GM21576 (cell line): Measurements from ENCODE around the gene GOLGB1.
"Not testable (repeated sequence)": the region's sequence is repeated elsewhere in the genome, so short reads cannot be mapped to it uniquely, and the experiment has no call there.

Experiments used
- ATAC-seq: cut with Tn5 transposase; IDR thresholded peaks from one replicate; pipeline ENCODE4 v1.9.1; 2021; ENCODE audit warnings: mild to moderate bottlenecking, moderate library complexity; ENCODE audit not compliant: unreplicated experiment

Gene GOLGB1

DNA sequence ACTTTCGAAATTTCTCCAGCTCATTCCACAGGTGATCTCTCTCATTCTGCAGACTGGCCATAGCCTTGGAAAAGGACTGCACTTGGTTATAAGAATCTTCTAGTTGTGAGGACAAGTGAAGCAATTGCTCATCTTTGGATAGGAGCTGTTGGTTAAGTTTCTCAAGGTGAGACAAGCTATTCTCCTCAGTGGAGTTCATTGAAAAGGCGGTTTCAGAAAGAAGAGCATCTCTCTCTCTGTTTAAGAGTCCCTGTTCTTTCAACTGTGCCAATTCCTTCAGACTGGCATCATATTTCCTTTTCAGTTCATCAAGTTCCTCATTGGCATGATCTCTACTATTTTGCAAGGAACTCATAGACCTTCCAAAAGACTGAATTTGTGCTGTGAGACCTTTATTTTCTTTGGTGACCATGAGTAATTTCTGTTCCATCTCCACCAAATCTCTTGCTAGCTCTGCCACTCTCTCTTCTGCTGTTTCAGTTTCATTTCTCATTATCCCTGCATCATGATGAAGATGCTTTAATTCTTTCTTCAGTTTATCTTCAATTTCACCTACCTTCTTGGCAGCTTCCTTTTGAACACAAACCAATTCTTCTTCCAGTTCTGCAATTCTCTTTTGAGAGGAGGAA lies 58.6 kb downstream of the GOLGB1 start:
- ATAC-seq, result peak; percentile 64

DNA sequence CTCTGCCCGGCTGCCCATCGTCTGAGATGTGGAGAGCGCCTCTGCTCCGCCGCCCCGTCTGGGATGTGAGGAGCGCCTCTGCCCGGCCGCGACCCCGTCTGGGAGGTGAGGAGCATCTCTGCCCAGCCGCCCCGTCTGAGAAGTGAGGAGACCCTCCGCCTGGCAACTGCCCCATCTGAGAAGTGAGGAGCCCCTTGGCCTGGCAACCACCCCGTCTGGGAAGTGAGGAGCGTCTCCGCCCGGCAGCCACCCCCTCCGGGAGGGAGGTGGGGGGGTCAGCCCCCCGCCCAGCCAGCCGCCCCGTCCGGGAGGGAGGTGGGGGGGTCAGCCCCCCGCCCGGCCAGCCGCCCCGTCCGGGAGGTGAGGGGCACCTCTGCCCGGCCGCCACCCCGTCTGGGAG lies 60.8 kb downstream of the GOLGB1 start:
- not testable (repeated sequence) for ATAC-seq

- no peak for ATAC-seq
These were observed 67.7 kb downstream of the GOLGB1 start for GRCh38 chr3:121681792-121682191.

GRCh38 chr3:121677141-121677540 lies 72.4 kb downstream of the GOLGB1 start:
- ATAC-seq, result no peak

DNA sequence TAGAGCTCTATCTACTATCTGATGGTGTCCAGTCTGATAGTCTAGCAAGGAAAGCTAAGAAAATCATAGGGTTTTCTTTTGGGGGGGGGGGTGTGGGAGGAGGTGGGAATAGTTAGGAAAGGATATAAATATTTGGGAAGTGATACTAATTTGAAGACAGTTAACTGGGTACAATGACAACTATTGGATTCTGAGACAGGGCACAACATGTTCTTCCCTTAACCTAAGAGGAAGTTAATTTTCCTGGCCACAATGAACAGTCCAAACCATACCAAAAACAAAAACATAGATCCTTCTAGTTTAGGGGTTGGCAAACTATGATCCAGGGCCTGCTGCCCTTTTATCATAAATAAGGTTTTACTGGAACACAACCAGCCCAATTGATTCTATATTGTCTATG lies 78.9 kb downstream of the GOLGB1 start:
- ATAC-seq, result no peak

DNA sequence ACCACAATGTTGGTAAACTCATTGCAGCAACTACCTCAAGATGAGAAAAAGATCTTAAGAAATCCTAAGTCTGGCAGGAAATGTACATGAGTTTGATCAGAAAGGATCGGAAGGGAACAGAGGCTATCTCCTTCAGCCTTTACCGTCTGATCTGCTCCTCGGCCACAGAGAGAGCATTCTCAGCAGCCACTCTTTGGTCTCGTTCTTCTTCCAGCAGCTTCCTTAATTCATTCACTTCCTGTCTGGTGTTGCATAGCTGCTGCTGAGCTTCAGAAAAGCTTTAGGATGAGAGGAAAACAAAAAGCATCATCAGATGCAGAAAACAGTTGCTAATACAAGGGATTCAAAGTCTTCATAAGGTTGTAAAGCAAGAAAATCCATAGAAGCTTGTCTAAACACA lies 82.2 kb downstream of the GOLGB1 start:
- no peak for ATAC-seq

DNA sequence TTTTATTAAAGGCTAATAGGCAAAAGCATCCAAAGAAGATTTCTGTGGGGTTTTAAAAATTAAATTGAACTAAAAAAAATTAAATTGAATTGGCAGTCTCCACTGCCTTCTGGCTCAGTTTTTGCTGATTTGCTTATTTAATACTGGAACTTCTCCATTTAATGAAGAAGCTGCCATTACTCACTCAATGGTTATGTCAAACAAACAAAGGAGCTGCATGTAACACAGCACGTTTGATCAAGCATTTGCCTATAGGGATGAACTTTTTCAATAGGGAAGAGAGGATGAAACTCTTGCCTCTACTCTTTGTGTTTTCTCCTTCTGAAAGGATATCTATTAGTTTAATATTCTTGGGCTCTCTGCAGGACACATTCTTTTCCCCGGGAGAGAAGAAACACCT lies 84.1 kb downstream of the GOLGB1 start:
- ATAC-seq, result no peak

DNA sequence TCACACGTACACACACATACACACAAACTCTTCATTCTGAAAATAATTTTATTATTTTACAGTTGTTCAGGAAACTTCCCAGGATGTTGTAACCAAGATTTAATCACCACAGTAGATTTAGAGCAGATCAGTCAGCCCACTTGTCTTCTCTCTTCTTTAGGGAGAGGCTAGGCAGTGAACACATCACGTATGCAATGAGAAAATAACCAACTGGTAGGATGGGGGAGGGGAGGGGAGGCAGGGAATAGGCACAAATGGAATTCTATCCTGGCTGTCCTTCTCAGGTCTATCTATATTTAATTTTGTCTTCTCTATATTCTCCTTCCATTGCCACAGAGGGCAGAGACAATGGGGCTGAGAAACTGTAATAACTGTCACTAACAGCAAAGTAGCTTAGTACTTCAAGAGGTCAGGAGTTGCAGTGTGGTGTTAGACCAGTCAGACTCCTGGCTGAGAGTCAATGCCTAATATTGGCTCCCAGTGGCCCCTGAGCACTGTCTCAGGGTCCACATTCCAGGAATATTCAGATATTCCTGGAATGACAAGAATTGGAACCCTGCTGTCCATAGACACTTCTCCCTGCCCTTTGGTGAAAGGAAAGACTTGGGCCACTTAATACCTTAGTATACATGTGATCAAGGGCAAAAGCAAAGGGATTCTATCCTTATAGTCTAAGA lies 86.2 kb downstream of the GOLGB1 start:
- no peak for ATAC-seq

GRCh38 chr3:121662742-121663141 lies 86.8 kb downstream of the GOLGB1 start:
- no peak for ATAC-seq

DNA sequence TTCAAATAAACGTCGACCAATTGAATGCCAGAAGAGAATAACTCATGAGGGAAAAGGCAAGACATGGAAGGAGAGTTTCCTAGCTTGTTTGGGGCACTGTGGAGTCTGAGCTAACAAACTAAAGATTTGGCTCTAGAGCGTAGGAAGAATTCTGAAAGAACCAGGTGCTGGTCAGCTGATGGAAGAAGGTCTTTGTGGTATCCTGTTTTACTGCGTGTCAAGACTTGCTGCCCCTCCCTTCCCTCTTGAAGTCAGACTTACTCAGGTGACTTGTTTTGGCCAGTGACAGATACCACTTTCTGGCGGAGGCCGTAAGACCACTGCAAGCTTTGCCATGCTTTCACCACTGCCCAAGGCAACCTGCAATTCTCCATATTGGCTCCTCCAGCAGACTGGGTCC lies 88.2 kb downstream of the GOLGB1 start:
- ATAC-seq, result no peak

DNA sequence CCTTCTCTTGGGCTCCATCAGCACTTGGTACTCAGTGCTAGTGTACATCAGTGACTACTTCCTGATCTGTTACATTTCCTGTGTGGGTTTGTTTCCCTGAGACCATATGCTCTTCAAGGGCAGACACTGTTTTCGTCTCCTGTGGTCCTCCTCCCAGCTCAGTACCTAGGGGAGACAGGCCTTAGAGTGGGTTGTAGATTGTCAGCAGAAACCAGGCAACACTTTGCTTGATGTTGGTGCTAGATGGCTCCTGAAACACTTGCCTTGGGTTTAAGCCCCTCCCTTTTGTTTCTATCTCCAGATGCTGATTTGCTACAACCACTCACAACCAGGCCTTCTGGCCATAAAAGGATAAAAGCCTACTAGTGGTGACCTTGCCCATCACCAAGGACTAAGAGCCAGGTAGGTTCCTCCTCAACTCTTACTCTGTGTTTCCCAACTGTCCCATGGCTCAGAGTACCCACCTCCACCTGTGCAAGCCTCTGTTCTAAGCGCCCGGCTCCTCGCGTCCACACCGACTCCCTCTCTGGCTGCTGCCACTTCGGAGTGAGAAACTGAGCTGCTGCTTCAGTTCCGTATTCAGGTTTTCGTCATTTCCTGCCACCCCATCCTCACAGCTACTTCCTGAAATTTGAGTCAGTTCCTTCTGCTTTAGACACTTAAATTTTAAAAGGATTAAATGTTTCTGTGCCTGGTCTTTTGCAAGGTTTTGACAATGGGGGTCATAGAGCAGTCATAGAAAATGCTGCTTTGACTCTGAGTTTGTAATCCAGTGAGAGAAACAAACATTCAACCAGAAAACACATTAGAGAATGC lies 89.0 kb downstream of the GOLGB1 start, which contains the start of gene HCLS1:
HCLS1 (minus strand) TSS at position 548 of the 816 bp plus-strand sequence. CDS start 2,556 bp downstream, outside the sequence.
- ATAC-seq, result peak; percentile 77

GRCh38 chr3:121659586-121659985 lies 90.0 kb downstream of the GOLGB1 start:
- ATAC-seq, result no peak

GRCh38 chr3:121658716-121659435 lies 90.7 kb downstream of the GOLGB1 start:
- ATAC-seq, result no peak

GRCh38 chr3:121654493-121655385 lies 94.8 kb downstream of the GOLGB1 start:
- ATAC-seq, result peak; percentile 61

DNA sequence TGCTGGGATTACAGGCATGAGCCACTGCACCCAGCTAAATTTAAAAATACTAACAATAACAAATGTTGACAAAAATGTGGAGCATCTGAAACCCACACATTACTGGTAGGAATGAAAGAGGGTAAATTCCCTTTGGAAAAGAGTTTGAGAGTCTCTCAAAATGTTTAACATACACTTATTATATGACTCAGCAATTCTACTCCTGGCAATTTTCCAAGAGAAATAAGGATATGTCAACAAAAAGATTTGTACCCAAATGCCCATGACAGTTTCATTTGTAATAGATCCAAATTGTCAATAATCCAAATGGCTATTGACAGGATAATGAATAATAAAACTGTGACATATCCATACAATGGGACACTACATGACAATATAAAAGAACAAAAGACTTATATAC lies 97.9 kb downstream of the GOLGB1 start:
- no peak for ATAC-seq

DNA sequence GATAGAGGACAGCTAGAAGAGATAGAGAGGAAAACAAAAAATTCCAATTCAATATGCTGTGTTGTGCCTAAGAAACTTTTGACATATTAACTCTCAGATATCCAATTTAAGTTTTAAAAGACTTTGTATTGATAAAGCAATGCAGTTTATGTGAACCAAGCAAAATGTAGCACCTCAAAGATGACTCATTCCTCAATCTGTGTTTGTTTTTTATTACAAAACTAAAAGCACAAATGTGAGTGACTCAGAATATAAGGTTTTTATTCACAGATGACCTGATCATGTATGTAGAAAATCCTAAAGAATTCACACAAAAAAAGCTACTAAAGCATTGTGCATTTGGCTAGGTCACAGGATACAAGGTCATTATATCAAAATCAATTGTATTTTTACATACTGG lies 99.9 kb downstream of the GOLGB1 start:
- no peak for ATAC-seq

DNA sequence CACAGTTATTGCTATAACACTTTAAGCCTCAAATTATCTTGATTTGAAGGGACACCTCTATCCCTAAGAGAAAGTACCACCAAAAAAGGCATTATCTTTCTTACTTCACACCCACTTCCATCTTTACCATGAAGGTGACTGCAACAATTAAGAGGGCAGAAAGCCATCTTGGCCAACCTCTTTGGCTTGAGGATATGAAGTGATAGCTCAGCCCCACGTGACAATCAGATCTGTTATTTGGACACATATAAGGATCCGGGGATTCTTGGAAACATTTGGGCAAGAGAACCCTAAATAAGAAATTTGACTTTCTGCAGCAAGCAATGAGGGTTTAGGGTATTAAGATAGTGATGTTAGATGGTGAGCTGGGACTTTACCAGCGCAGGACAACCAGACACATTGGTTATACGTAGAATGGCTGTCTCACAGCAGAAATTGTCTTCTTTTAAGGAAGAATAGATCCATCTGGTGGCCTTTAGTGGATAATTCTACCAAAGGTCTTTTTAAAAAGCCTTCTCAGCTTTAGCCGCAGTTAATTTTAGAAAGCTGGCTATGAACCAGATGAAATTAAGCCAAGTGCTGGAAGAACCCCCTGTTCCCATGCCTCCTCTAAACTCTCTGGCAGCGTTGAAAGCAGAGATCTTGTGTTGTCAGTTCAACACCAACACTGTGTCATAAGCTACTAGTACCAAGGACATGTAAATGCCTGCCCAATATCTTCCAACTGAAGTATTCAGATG lies 101.2 kb downstream of the GOLGB1 start:
- no peak for ATAC-seq

DNA sequence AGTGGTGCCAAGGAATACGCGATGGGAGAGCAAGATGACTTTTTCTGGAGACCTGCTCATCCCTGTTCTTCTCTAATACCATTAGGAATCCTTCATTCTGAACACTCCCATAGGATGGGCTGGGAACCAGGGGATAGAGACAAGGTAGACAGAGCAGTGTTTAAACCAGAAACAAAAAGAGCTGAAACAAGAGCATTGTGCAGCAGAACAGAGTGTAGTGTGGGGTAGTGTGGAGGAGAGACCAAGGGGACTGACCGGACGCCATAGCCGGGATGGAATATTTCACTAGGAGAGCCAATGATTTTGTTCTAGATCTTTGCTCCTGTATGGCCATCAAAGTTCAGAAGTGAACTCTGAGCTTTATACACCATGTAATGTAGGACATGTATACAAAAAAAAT lies 104.5 kb downstream of the GOLGB1 start:
- ATAC-seq, result no peak

- ATAC-seq, result no peak
These were observed 106.8 kb downstream of the GOLGB1 start for GRCh38 chr3:121642601-121643314.
